OCI-LY3 (cell line): ENCODE results near the gene STT3B.

Experiments used
- H2AFZ ChIP-seq: fragments of 200-600, 300-600 bp; shearing (Covaris generic); 2 replicates; pipeline ENCODE4 v1.6.0; 2014; ENCODE audit warnings: antibody characterized with exemption, low read depth, low read length
- H3K27ac ChIP-seq: fragments of 200-600, 300-600 bp; sonication (generic); 2 replicates; pipeline ENCODE4 v1.5.1; 2014; ENCODE audit warnings: mild to moderate bottlenecking, low read length, moderate library complexity, mixed read lengths
- H3K27me3 ChIP-seq: fragments of 200-600, 300-600 bp; sonication (generic); 2 replicates; pipeline ENCODE4 v1.6.1; 2014; ENCODE audit warnings: low read depth, low read length, mixed read lengths
- H3K36me3 ChIP-seq: fragments of 200-600, 300-600 bp; sonication (generic); replicated peaks from 2 replicates; pipeline ENCODE3; 2014; ENCODE audit warnings: low read depth, low read length, mixed read lengths
- H3K4me1 ChIP-seq: fragments of 300-600, 200-600 bp; sonication (generic); 2 replicates; pipeline ENCODE4 v1.6.1; 2014; ENCODE audit warnings: low read length, mixed read lengths
- H3K4me2 ChIP-seq: fragments of 200-600, 300-600 bp; sonication (generic); 2 replicates; pipeline ENCODE4 v1.6.1; 2014; ENCODE audit warnings: low read length, mixed read lengths
- H3K4me3 ChIP-seq: fragments of 300-600, 200-600 bp; sonication (generic); 2 replicates; pipeline ENCODE4 v1.5.1; 2014; ENCODE audit warnings: antibody characterized with exemption, mild to moderate bottlenecking, low read length, moderate library complexity
- H3K79me2 ChIP-seq: fragments of 300-600, 200-600 bp; shearing (Covaris generic); 2 replicates; pipeline ENCODE4 v1.6.1; 2014; ENCODE audit warnings: mild to moderate bottlenecking, low read length, mixed read lengths
- H3K9ac ChIP-seq: fragments of 300-600, 200-600 bp; shearing (Covaris generic); 2 replicates; pipeline ENCODE4 v1.6.0; 2014; ENCODE audit warnings: mild to moderate bottlenecking, low read length, moderate library complexity
- H3K9me3 ChIP-seq: fragments of 200-600, 300-600 bp; shearing (Covaris generic); 2 replicates; pipeline ENCODE4 v1.6.1; 2014; ENCODE audit warnings: low read length, mixed read lengths; ENCODE audit not compliant: insufficient read depth
- H4K20me1 ChIP-seq: fragments of 200-600, 300-600 bp; sonication (generic); 2 replicates; pipeline ENCODE4 v1.6.1; 2016; ENCODE audit warnings: low read length, mixed read lengths; ENCODE audit not compliant: insufficient read depth
- CTCF ChIP-seq: fragments of 200-600, 300-600 bp; sonication (generic); IDR thresholded peaks from 2 replicates; pipeline ENCODE4 v1.5.1; 2014; ENCODE audit warnings: antibody characterized with exemption, low read length, low read depth
- EZH2phosphoT487 ChIP-seq: fragments of 200-600 bp; shearing (Covaris generic); IDR thresholded peaks from 2 replicates; pipeline ENCODE4 v1.6.1; 2018; ENCODE audit warnings: antibody characterized with exemption, mixed run types, low read depth

STT3B gene

DNA sequence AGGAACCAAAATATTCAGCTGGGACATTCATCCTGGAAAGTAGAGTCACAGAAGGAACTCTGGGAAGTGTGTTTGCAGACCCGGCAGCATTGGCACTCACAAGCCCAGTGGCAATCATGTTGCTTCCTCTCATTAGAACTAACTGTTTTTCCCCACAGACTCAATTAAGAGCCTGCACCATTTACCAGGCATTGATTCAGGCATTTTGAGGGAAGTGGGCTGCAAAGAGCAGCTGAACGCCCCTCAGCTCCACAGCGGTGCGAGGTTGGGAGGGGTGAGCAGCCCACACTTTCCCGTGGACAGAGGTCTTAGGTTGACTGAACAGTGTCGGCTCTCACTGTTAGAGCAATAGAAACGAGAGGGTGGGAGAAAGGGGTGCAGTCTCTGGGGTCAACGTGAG is 143.8 kb downstream of the STT3B start:
- Histone ChIP-seq H3K79me2 (no peaks in the 10 kb centered on the region), H3K9ac (no peak overlapping the region), H3K9me3 (no peaks in the 10 kb centered on the region), H3K4me1 (0 out of 2 replicates have a peak, but pooled peaks cover 2% of the 10 kb centered on the region), H3K4me2 (no peak overlapping the region), H4K20me1 (0 out of 2 replicates have a peak, but pooled peaks cover 3% of the 10 kb centered on the region), H2AFZ (no peak overlapping the region), H3K27ac (no peak overlapping the region), H3K27me3 (no peaks in the 10 kb centered on the region), H3K4me3 (no peak overlapping the region), H3K36me3 (no peaks in the 10 kb centered on the region)
- TF ChIP-seq EZH2phosphoT487 (no peak), CTCF (no peak)

- TF ChIP-seq EZH2phosphoT487 = no peak
- no peak for TF ChIP-seq CTCF
- Histone ChIP-seq H3K79me2 (no peaks in the 10 kb centered on the region), H3K9ac (no peak overlapping the region), H3K27me3 (no peaks in the 10 kb centered on the region), H3K4me1 (0 out of 2 replicates have a peak, but pooled peaks cover 2% of the 10 kb centered on the region), H3K4me2 (no peak overlapping the region), H2AFZ (no peak overlapping the region), H3K27ac (no peak overlapping the region), H3K36me3 (peaks cover 16% of the 10 kb centered on the region), H3K9me3 (no peaks in the 10 kb centered on the region), H4K20me1 (0 out of 2 replicates have a peak, but pooled peaks cover 3% of the 10 kb centered on the region), H3K4me3 (no peak overlapping the region)
These were observed 147.5 kb downstream of the STT3B start for GRCh38 chr3:31680072-31680870.
